Measurements from ENCODE around the gene FCGBP.
"Not testable (repeated sequence)": the region's sequence is repeated elsewhere in the genome, so short reads cannot be mapped to it uniquely, and the experiment has no call there.

The FCGBP gene

DNA sequence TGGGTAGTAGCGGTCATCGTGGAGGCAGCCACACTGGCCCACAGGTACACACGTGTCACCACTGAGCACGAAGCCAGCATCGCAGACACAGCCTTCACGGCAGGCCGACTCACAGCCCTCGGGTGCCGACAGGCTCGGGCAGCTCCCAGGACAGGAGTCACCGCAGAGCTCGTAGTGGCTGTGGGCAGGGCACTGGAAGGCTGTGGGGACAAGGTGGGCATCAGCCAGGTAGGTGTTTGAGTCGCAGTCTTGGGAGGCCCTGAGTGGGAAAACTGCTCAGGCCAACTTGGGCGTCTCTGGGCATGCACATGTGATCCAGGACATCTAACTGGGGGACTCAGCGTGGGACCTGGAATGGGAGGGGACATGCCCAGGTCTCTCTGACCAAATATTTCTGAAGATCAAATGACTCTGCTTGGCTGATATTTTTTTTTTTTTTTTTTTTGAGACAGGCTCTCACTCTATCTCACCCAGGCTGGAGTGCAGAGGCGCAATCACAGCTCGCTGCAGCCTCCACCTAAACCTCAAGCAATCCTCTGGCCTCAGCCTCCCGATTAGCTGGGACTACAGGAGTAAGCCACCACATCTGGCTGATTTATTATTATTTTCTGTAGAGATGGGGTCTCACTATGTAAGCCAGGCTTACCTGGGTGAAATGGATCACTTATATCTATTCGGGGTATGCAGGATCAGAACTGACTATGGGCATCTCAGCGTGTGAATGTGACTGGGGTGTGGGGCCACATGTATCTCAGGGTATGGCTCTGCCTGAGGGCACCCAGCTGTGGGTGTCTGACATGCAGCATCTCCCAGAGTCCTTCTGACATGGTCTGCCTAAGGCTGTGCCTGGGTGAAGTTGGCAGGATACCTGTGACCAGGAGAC lies 44.3 kb downstream of the FCGBP start:
- not testable (repeated sequence) for DNase-seq

- not testable (repeated sequence) for DNase-seq
Observed at GRCh38 chr19:39887456-39887951, 46.9 kb downstream of the FCGBP start.

DNA sequence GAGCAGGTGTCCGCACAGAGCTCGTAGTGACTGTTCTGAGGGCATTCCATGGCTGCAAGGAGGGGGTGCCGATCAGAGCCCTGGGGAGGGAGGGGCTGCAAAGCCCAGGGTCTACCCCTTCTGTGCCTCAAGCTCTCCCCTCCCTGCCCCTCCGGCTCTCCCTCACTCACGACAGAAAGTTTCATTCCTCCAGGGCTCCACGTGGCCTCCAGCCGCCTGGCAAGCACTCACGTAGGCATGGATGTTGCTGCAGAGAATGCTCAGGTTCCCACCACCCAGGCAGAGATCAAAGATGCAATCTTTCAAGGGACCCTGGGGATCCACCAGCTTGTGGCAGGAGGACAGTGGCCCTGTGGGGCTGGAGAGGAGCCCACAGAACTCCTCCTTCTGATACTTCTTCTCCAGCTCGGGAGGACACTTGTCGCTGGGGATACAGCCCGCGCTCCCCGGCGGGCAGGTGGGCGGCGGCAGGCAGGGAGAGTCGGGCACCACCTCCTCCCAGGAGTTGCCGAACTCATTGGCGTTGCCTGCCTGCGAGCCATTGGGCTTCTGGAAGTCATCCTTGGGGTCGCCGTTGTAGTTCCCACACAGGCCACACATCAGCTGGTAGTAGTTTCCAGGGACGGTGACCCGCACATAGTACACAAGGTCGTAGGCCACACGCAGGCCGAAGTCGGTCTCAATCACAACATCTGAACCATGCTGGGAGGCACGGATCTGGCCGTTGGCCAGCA lies 48.4 kb downstream of the FCGBP start:
- DNase-seq: peak in 1 of 2 donors; percentile 8

- not testable (repeated sequence) for DNase-seq
Observed at GRCh38 chr19:39884721-39885120, 49.7 kb downstream of the FCGBP start.
